Chondrocyte (in vitro differentiated cells): ENCODE data around the gene CHIC2. TPM values are rescaled to one million over a fixed set of nuclear protein-coding genes. Genes with fewer than 3 reads are reported as not detected.

Experiments
- DNase-seq: peaks from one replicate; pipeline ENCODE4 v3.0.0; 2021; ENCODE audit warnings: mixed read lengths, low spot score
- H3K27ac Mint-ChIP-seq: one replicate; pipeline ENCODE4 v1.8.0; 2021; ENCODE audit warnings: mild to moderate bottlenecking, moderate library complexity, mixed read lengths; ENCODE audit not compliant: unreplicated experiment
- H3K27me3 Mint-ChIP-seq: 2 replicates; pipeline ENCODE4 v1.8.0; 2021; ENCODE audit warnings: low read depth, mixed read lengths
- H3K36me3 Mint-ChIP-seq: 2 replicates; pipeline ENCODE4 v1.8.0; 2021; ENCODE audit warnings: low read depth, mixed read lengths
- H3K4me1 Mint-ChIP-seq: 2 replicates; pipeline ENCODE4 v1.8.0; 2021; ENCODE audit warnings: low read depth, mild to moderate bottlenecking, mixed read lengths
- H3K4me3 Mint-ChIP-seq: one replicate; pipeline ENCODE4 v1.8.0; 2021; ENCODE audit warnings: mild to moderate bottlenecking, moderate library complexity, mixed read lengths; ENCODE audit not compliant: unreplicated experiment
- H3K9me3 Mint-ChIP-seq: 2 replicates; pipeline ENCODE4 v1.8.0; 2021; ENCODE audit warnings: low read depth, mixed read lengths
- CTCF ChIP-seq: fragments of 200-600 bp; sonication (generic); IDR thresholded peaks from 2 replicates; pipeline ENCODE4 v1.5.0; 2021; ENCODE audit warnings: antibody characterized with exemption, mild to moderate bottlenecking, moderate library complexity
- total RNA-seq: library from RNA; stranded (reverse); gene quantifications from 3 replicates; pipeline ENCODE4 v1.2.1, GENCODE V29; 2021

Gene CHIC2
- total RNA-seq, 1 donor from 2014 or later: 38.5 TPM

GRCh38 chr4:54004463-54004862 is 59.9 kb downstream of the CHIC2 start:
- peak overlapping the region; percentile 13 for H3K27ac Mint-ChIP-seq

GRCh38 chr4:54001668-54002365 is 62.6 kb downstream of the CHIC2 start:
- no peak overlapping the region for H3K27ac Mint-ChIP-seq
- peaks cover 21% of the 10 kb centered on the region for H3K4me1 Mint-ChIP-seq
- TF ChIP-seq CTCF: no peak
- H3K4me3 Mint-ChIP-seq: no peak overlapping the region
- peaks cover 3% of the 10 kb centered on the region for H3K36me3 Mint-ChIP-seq
- no peaks in the 10 kb centered on the region for H3K9me3 Mint-ChIP-seq
- H3K27me3 Mint-ChIP-seq: no peaks in the 10 kb centered on the region
- no peak for DNase-seq

More at GRCh38 chr4:54004463-54004862, 59.9 kb downstream of the CHIC2 start:
- Mint-ChIP-seq H3K27me3 (no peaks in the 10 kb centered on the region), H3K9me3 (no peaks in the 10 kb centered on the region), H3K4me1 (peaks cover 15% of the 10 kb centered on the region), H3K4me3 (no peak overlapping the region), H3K36me3 (peaks cover 1% of the 10 kb centered on the region)
- peak; percentile 22 for TF ChIP-seq CTCF
- no peak for DNase-seq

- Mint-ChIP-seq H3K36me3 (peaks cover 5% of the 10 kb centered on the region), H3K4me1 (peaks cover 7% of the 10 kb centered on the region), H3K4me3 (no peak overlapping the region), H3K27me3 (no peaks in the 10 kb centered on the region), H3K9me3 (no peaks in the 10 kb centered on the region), H3K27ac (peak overlapping the region; percentile 66)
- TF ChIP-seq CTCF: no peak
- DNase-seq: no peak
Measured at GRCh38 chr4:53997898-53998297, 66.5 kb downstream of the CHIC2 start.

GRCh38 chr4:53994382-53995102 is 69.9 kb downstream of the CHIC2 start:
- Mint-ChIP-seq H3K4me1 (peaks cover 7% of the 10 kb centered on the region), H3K36me3 (peaks cover 5% of the 10 kb centered on the region), H3K27me3 (no peaks in the 10 kb centered on the region), H3K27ac (no peak overlapping the region), H3K4me3 (no peak overlapping the region), H3K9me3 (no peaks in the 10 kb centered on the region)
- DNase-seq: no peak
- no peak for TF ChIP-seq CTCF

- H3K27me3 Mint-ChIP-seq: no peaks in the 10 kb centered on the region
- H3K36me3 Mint-ChIP-seq: peaks cover 4% of the 10 kb centered on the region
- no peaks in the 10 kb centered on the region for H3K9me3 Mint-ChIP-seq
- DNase-seq: no peak
- H3K27ac Mint-ChIP-seq: no peak overlapping the region
- H3K4me1 Mint-ChIP-seq: peaks cover 9% of the 10 kb centered on the region
- TF ChIP-seq CTCF: no peak
- H3K4me3 Mint-ChIP-seq: no peak overlapping the region
Measured at GRCh38 chr4:53992785-53993184, 71.6 kb downstream of the CHIC2 start.
